ENCODE data around the gene ITPA. TPM values are rescaled to one million over a fixed set of nuclear protein-coding genes. Genes with fewer than 3 reads are reported as not detected.
A peak's percentile ranks its signal among the peaks of the same experiment; 100 is the strongest.

Gene ITPA
- total RNA-seq, 1 donor from 2014 or later: 52.5 TPM

DNA sequence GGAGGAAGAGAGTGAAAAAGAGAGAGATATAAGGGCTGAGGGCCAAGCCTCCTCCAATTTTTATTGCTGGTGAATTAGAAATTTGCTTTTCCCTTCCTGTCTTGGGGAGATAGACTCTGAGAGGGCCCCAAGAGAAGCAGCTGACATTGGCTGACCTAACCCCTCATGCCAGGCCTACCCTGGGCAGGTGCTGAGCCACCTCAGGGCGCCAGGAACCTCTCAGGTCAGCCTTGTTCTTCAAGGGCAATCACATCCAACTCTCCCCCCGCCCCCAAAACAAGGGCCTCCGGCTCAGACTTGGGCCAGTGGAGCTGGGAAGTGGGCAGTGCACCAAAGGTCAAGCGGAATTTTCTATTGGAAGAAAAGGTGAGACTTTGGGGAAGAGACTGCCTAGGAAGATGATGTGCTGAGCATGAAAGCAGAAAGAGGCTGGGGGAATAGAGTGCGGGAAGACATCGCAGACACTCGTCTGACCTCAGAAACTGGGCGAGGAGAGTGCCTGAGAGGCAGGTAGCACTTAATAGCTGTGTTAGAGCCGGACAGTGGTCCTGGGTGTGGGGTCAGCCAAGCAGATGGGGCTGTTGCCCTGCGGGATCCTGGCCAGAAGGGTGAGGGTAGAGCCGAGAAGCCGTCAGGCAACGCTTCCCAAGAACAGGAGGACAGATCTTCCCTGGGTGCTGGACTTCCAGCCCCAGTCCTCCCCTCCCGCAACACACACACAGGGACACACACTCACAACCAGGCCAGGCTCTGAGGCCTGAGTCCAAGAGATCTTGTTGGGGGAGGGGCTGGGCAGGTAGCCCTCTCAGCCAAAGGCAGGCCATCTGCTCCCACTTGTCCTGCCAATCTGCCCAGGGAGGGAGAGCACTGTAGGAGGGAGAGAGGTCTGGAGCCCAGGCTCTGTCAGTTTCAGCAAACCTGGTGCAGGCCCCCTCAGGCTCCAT is 45.9 kb upstream of the ITPA start:
- H3K27me3 ChIP-seq: no peaks in the 10 kb centered on the region
- DNase-seq (ENCODE audit: extremely low spot score in 2 of 2): no peak
- intact Hi-C loops (cut with DNase I): no loop called here
- H3K4me3 ChIP-seq: no peak overlapping the region
- TF ChIP-seq, protein P1, sequence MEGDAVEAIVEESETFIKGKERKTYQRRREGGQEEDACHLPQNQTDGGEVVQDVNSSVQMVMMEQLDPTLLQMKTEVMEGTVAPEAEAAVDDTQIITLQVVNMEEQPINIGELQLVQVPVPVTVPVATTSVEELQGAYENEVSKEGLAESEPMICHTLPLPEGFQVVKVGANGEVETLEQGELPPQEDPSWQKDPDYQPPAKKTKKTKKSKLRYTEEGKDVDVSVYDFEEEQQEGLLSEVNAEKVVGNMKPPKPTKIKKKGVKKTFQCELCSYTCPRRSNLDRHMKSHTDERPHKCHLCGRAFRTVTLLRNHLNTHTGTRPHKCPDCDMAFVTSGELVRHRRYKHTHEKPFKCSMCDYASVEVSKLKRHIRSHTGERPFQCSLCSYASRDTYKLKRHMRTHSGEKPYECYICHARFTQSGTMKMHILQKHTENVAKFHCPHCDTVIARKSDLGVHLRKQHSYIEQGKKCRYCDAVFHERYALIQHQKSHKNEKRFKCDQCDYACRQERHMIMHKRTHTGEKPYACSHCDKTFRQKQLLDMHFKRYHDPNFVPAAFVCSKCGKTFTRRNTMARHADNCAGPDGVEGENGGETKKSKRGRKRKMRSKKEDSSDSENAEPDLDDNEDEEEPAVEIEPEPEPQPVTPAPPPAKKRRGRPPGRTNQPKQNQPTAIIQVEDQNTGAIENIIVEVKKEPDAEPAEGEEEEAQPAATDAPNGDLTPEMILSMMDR (IDR thresholded peaks at IDR 0.05): no peak
- TF ChIP-seq POLR2A (IDR thresholded peaks at IDR 0.05) (no peak), POLR2AphosphoS5 (IDR thresholded peaks at IDR 0.05; ENCODE audit: insufficient read depth in 1 of 2, low read depth in 1 of 2) (no peak)
- no peak overlapping the region for H3K27ac ChIP-seq
- no peaks in the 10 kb centered on the region for H3K9me3 ChIP-seq
- no peaks in the 10 kb centered on the region for H3K36me3 ChIP-seq
- H3K4me1 ChIP-seq: peaks cover 19% of the 10 kb centered on the region

DNA sequence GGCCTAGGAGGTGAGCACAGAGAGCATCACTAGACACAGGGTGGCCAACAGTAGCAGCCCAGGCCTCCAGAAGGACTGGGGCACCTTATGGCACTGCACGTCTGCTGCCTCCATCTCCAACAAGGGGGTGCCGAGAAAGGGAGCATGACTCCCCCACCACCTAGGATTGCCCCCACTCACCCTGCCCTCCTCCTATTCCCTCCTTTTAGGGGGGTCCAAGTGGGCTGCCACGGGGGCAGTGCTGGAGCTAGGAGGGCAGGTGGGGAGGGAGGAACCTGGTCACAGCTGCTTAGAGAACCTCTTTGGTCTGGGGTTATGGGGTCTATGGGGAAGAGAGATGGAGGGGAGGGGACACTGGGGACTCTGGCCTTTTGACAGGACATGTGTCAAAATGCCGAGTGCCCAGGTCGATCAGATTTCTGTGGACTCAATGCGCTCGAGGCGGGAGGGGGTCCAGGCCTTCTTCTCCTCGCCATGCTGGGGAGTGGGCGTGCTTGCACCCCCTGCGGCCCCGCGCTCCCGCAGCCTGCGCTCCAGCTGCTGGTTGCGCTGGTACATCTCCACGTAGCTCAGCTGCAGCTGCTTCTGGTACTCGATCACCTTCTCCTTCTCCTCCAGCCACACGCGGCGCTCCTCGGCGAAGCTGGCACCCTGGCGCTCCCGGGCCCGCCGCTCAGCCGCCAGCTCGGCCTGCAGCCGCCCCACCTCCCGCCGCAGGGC is 45.1 kb upstream of the ITPA start:
- intact Hi-C loops (cut with DNase I): no loop called here

DNA sequence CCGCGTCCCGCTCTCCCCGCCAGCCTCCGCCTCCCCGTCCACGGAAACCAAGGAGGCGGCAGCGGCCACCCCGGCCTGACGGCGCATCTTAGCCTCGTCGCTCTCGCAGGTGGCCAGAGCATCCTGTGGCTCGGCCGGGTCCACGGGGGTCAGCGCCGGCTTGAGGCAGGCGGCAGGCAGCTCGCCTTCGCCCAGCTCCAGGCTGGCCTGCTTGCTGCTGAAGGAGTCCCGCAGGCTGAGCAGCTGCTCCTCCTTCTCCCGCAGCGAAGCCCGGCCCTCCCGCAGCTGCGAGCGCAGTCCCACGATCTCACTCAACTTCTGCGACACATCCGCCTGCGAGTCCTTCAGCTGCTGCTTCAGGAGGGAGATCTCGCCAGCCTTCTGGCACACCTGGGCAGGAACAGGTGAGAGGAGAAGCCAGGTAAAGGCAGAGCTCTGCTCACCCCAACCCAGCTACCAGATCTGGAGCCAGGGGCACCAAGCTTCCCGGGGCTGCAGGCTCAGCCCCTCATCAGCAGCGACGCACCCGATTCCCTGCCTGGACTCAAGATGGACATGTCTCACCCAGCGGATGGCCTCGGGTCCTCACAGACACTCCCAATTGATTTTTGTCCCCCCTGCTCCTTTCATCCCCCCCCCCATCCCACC is 44.4 kb upstream of the ITPA start:
- TF ChIP-seq, protein P1 (IDR thresholded peaks at IDR 0.05): no peak
- TF ChIP-seq POLR2A (IDR thresholded peaks at IDR 0.05) (no peak), POLR2AphosphoS5 (IDR thresholded peaks at IDR 0.05; ENCODE audit: insufficient read depth in 1 of 2, low read depth in 1 of 2) (no peak)
- no peaks in the 10 kb centered on the region for H3K27me3 ChIP-seq
- H3K4me3 ChIP-seq: peak overlapping the region in 1 of 2 donors; percentile 15
- peaks cover 14% of the 10 kb centered on the region for H3K4me1 ChIP-seq
- intact Hi-C loops (cut with DNase I): no loop called here
- H3K36me3 ChIP-seq: no peaks in the 10 kb centered on the region
- H3K9me3 ChIP-seq: no peaks in the 10 kb centered on the region
- no peak for DNase-seq (ENCODE audit: extremely low spot score in 2 of 2)
- no peak overlapping the region for H3K27ac ChIP-seq

More for the DNA sequence above, 45.1 kb upstream of the ITPA start:
- no peak for TF ChIP-seq POLR2A (IDR thresholded peaks at IDR 0.05)
- no peak for TF ChIP-seq POLR2AphosphoS5 (IDR thresholded peaks at IDR 0.05; ENCODE audit: insufficient read depth in 1 of 2, low read depth in 1 of 2)
- TF ChIP-seq, protein P1 (IDR thresholded peaks at IDR 0.05): no peak
- no peaks in the 10 kb centered on the region for H3K36me3 ChIP-seq
- no peaks in the 10 kb centered on the region for H3K9me3 ChIP-seq
- H3K27ac ChIP-seq: no peak overlapping the region
- H3K4me3 ChIP-seq: no peak overlapping the region
- DNase-seq (ENCODE audit: extremely low spot score in 2 of 2): no peak
- H3K27me3 ChIP-seq: no peaks in the 10 kb centered on the region
- H3K4me1 ChIP-seq: peaks cover 15% of the 10 kb centered on the region

DNA sequence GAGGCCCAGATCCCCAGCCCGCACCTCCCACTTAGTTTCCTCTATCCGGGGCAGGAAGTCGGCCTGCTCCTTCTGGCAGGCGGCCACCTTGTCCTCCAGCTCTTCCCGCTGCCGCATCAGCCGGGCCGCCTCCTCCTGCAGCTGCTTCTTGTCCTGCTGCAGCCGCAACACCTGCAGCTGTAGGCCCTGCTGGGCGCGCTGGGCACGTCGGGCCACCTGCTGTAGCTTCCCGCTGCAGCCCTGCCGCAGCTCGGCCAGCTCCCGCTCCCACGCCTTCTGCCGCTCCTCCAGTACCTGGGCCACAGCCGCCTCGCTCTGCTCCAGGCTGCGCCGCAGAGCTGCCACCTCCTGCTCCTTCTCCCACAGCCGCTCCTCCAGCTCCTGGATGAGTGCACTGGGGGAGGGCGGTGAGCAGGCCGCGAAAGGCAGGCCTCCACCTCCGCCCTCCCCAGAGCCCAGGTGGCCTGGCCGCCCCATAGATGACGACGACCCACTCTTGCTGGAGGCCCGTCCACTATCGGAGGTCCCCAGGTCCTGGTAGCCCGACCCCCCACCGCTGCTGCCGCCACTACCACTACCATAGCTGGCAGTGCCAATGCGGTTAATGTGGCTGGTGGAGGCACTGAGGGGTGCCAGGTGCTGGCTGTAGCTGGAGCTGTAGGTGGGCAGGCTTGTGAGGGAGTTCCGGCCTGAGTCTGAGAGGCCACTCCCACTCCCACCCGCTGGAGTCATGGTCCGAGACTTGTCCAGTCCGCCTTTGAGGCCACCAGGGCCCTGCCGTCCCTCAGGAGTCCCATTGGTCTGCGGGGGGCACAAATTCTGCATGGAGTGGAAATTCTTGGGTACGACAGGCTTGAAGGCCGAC is 43.6 kb upstream of the ITPA start:
- Histone ChIP-seq H3K27ac (no peak overlapping the region), H3K4me3 (no peak overlapping the region)
- DNase-seq (ENCODE audit: extremely low spot score in 2 of 2): no peak

More for the DNA sequence above, 43.6 kb upstream of the ITPA start:
- H3K4me1 ChIP-seq: peaks cover 7% of the 10 kb centered on the region
- TF ChIP-seq POLR2AphosphoS5 (IDR thresholded peaks at IDR 0.05; ENCODE audit: insufficient read depth in 1 of 2, low read depth in 1 of 2) (no peak), POLR2A (IDR thresholded peaks at IDR 0.05) (no peak)
- TF ChIP-seq, protein P1 (IDR thresholded peaks at IDR 0.05): no peak
- no peaks in the 10 kb centered on the region for H3K9me3 ChIP-seq
- no peaks in the 10 kb centered on the region for H3K27me3 ChIP-seq
- intact Hi-C loops (cut with DNase I): no loop called here
- H3K36me3 ChIP-seq: no peaks in the 10 kb centered on the region
